Activated T-cell treated with anti-CD3 and anti-CD28 coated beads, Interleukin-2, amount 50 U/mL, for 72 hours (primary cell): ENCODE data around the gene CD38. TPM values are rescaled to one million over a fixed set of nuclear protein-coding genes. Genes with fewer than 3 reads are reported as not detected.
"Not testable (repeated sequence)": the region's sequence is repeated elsewhere in the genome, so short reads cannot be mapped to it uniquely, and the experiment has no call there.

Experiments
- ATAC-seq, 2 donors: fragments of 150-1000 bp; cut with Tn5 transposase; replicated peaks in 1 of 2; 2 replicates each; pipeline ENCODE4 v1.10.0; 2021; ENCODE audit warnings: moderate library complexity in 2 of 2, mild to moderate bottlenecking in 1 of 2
- DNase-seq, 2 donors: peaks; one replicate each; pipeline ENCODE4 v3.0.0; 2021 to 2022; ENCODE audit warnings: mixed read lengths in 1 of 2
- H3K27ac Mint-ChIP-seq: one replicate; pipeline ENCODE4 v1.8.0; 2022; ENCODE audit warnings: mild to moderate bottlenecking, moderate library complexity, mixed read lengths
- H3K27me3 Mint-ChIP-seq: one replicate; pipeline ENCODE4 v1.8.0; 2022; ENCODE audit warnings: low read depth, mixed read lengths
- H3K36me3 Mint-ChIP-seq, 2 donors: one replicate each; pipeline ENCODE4 v1.8.0; 2022; ENCODE audit warnings: mixed read lengths in 2 of 2, mild to moderate bottlenecking in 1 of 2; ENCODE audit not compliant: insufficient read depth in 2 of 2
- H3K4me1 Mint-ChIP-seq: one replicate; pipeline ENCODE4 v1.8.0; 2022; ENCODE audit warnings: low read depth, mixed read lengths
- H3K4me3 Mint-ChIP-seq, 2 donors: one replicate each; pipeline ENCODE4 v1.8.0; 2022; ENCODE audit warnings: mild to moderate bottlenecking in 2 of 2, mixed read lengths in 2 of 2, moderate library complexity in 2 of 2
- H3K9me3 Mint-ChIP-seq, 2 donors: one replicate each; pipeline ENCODE4 v1.8.0; 2022; ENCODE audit warnings: mixed read lengths in 2 of 2
- total RNA-seq, 2 donors: library from RNA; stranded (reverse); gene quantifications; one replicate each; pipeline ENCODE4 v1.2.3, GENCODE V29; 2022

CD38 gene
- total RNA-seq, 2 donors from 2014 or later, result 60.2 to 62.9 TPM

GRCh38 chr4:15793506-15794363 is 15.6 kb downstream of the CD38 start:
- peak in 1 of 2 donors; percentile 9 for ATAC-seq
- H3K4me1 Mint-ChIP-seq, result peaks cover 52% of the 10 kb centered on the region
- H3K4me3 Mint-ChIP-seq, result peak overlapping the region; percentile 32 to 39

GRCh38 chr4:15794426-15794825 is 16.3 kb downstream of the CD38 start:
- DNase-seq (no peak), ATAC-seq (no peak)
- Mint-ChIP-seq H3K36me3 (peaks cover 0 to 6% of the 10 kb centered on the region in 2 donors), H3K27ac (no peak overlapping the region), H3K27me3 (no peaks in the 10 kb centered on the region), H3K4me1 (peaks cover 50% of the 10 kb centered on the region), H3K4me3 (peak overlapping the region; percentile 32 to 39), H3K9me3 (no peaks in the 10 kb centered on the region)

More at GRCh38 chr4:15793506-15794363, 15.6 kb downstream of the CD38 start:
- no peaks in the 10 kb centered on the region for H3K27me3 Mint-ChIP-seq
- H3K9me3 Mint-ChIP-seq, result no peaks in the 10 kb centered on the region
- H3K36me3 Mint-ChIP-seq, result peaks cover 0 to 8% of the 10 kb centered on the region in 2 donors
- DNase-seq, result no peak
- H3K27ac Mint-ChIP-seq, result no peak overlapping the region

DNA sequence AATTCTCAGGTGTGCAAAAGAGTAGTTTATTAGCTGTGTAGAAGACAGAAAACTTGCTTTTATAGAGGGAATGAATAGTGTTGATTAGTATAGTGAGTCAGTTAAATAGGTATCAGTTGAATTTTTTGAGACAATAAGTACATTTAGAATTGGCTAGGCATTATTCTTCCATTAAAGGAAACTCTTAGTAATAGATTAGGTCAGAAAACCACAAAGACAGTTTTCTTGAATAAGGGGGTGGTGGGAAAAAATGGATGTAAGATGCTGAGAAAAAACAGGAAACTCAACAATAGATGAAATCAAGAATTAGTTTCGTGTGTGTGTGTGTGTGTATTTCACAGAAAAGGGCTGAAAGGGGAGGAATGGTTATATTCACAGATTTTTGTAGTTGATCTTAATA is 16.8 kb downstream of the CD38 start:
- H3K9me3 Mint-ChIP-seq, result no peaks in the 10 kb centered on the region
- H3K27me3 Mint-ChIP-seq, result no peaks in the 10 kb centered on the region
- peaks cover 0 to 6% of the 10 kb centered on the region in 2 donors for H3K36me3 Mint-ChIP-seq
- DNase-seq (no peak), ATAC-seq (peak; percentile 59 to 62)
- peaks cover 51% of the 10 kb centered on the region for H3K4me1 Mint-ChIP-seq
- H3K27ac Mint-ChIP-seq, result peak overlapping the region; percentile 94
- peak overlapping the region; percentile 52 to 57 for H3K4me3 Mint-ChIP-seq

GRCh38 chr4:15797320-15797719 is 19.2 kb downstream of the CD38 start:
- no peaks in the 10 kb centered on the region for H3K9me3 Mint-ChIP-seq
- no peak overlapping the region for H3K4me3 Mint-ChIP-seq
- no peak for DNase-seq
- H3K4me1 Mint-ChIP-seq, result peaks cover 53% of the 10 kb centered on the region
- H3K36me3 Mint-ChIP-seq, result peaks cover 0 to 11% of the 10 kb centered on the region in 2 donors
- ATAC-seq, result no peak
- H3K27me3 Mint-ChIP-seq, result no peaks in the 10 kb centered on the region
- H3K27ac Mint-ChIP-seq, result no peak overlapping the region

DNA sequence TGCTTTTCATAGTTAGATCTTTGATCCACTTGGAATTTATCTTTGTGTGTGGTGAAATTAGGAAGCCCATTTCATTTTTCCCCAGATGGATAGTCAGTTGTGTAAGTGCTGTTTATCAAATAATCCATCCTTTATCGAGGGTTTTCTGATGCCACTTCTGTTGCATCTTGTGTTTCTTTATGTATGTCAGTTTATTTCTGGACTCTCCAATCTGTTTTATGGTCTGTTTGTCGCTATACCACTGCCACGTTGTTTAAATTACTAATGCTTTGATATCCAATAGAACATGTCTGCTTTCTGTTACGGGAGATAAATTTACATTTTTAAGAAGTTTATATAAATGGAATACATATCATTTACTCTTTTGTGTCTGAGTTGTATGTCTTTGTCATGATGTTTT is 21.0 kb downstream of the CD38 start:
- Mint-ChIP-seq H3K27ac (no peak overlapping the region), H3K4me1 (peaks cover 40% of the 10 kb centered on the region), H3K36me3 (peaks cover 0 to 4% of the 10 kb centered on the region in 2 donors), H3K9me3 (no peaks in the 10 kb centered on the region), H3K27me3 (no peaks in the 10 kb centered on the region), H3K4me3 (no peak overlapping the region)
- DNase-seq (no peak), ATAC-seq (no peak)

DNA sequence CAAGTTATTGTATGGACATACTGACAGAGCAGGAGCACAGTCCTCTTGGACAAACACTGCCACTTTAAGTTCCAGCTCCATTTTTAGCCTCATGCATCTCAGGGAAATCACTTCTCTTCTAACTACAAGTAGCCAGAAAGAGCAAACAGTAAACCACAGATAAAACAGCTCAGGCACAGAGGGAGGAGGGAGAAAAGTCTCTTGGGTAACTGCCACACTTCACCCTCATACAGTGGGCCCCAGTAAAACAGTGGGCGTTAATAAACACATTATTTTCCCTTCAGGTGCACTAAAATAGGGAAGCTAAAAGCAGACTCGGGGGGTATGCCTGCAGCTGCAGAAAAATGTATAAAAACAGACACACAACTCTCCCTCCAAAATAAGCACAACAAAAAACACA is 21.6 kb downstream of the CD38 start:
- Mint-ChIP-seq H3K9me3 (no peaks in the 10 kb centered on the region), H3K4me3 (no peak overlapping the region), H3K4me1 (peaks cover 34% of the 10 kb centered on the region), H3K27me3 (no peaks in the 10 kb centered on the region), H3K27ac (no peak overlapping the region), H3K36me3 (peaks cover 0 to 4% of the 10 kb centered on the region in 2 donors)
- DNase-seq, result no peak
- no peak for ATAC-seq

DNA sequence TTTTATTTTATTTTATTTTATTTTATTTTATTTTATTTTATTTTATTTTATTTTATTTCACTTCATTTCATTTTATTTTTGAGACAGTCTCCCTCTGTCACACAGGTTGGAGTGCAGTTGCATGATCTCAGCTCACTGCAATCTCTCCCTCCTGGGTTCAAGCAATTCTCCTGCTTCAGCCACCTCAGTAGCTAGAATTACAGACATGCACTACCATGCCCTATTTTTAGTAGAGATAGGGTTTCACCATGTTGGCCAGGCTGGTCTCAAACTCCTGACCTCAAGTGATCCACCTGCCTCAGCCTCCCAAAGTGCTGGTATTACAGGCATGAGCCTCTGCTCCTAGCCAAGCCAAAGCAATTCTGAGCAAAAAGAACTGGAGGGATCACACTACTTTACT is 24.4 kb downstream of the CD38 start:
- not testable (repeated sequence) for H3K27ac Mint-ChIP-seq, H3K4me3 Mint-ChIP-seq, DNase-seq, H3K36me3 Mint-ChIP-seq, H3K27me3 Mint-ChIP-seq, ATAC-seq, H3K9me3 Mint-ChIP-seq
- H3K4me1 Mint-ChIP-seq, result peaks cover 25% of the 10 kb centered on the region

- no peak overlapping the region for H3K4me3 Mint-ChIP-seq
- no peaks in the 10 kb centered on the region for H3K9me3 Mint-ChIP-seq
- H3K27ac Mint-ChIP-seq, result no peak overlapping the region
- no peaks in the 10 kb centered on the region for H3K27me3 Mint-ChIP-seq
- DNase-seq (peak; percentile 31 to 39), ATAC-seq (peak in 1 of 2 donors; percentile 66)
- peaks cover 25% of the 10 kb centered on the region for H3K4me1 Mint-ChIP-seq
- peaks cover 0 to under 1% of the 10 kb centered on the region in 2 donors for H3K36me3 Mint-ChIP-seq
Measured at GRCh38 chr4:15805583-15806517, 27.7 kb downstream of the CD38 start.

- ATAC-seq (no peak), DNase-seq (no peak)
- H3K27ac Mint-ChIP-seq, result no peak overlapping the region
- H3K4me3 Mint-ChIP-seq, result peak overlapping the region; percentile 4 to 54
- no peaks in the 10 kb centered on the region for H3K27me3 Mint-ChIP-seq
- peaks cover 24% of the 10 kb centered on the region for H3K4me1 Mint-ChIP-seq
- no peaks in the 10 kb centered on the region for H3K9me3 Mint-ChIP-seq
- H3K36me3 Mint-ChIP-seq, result no peaks in the 10 kb centered on the region
Measured at GRCh38 chr4:15809058-15809457, 30.9 kb downstream of the CD38 start.

GRCh38 chr4:15809466-15809865 is 31.3 kb downstream of the CD38 start:
- no peak overlapping the region for H3K27ac Mint-ChIP-seq
- no peak overlapping the region for H3K4me3 Mint-ChIP-seq
- no peaks in the 10 kb centered on the region for H3K27me3 Mint-ChIP-seq
- peaks cover 28% of the 10 kb centered on the region for H3K4me1 Mint-ChIP-seq
- no peaks in the 10 kb centered on the region for H3K36me3 Mint-ChIP-seq
- ATAC-seq, result no peak
- no peaks in the 10 kb centered on the region for H3K9me3 Mint-ChIP-seq
- DNase-seq, result no peak

- peaks cover 19% of the 10 kb centered on the region for H3K4me1 Mint-ChIP-seq
- no peaks in the 10 kb centered on the region for H3K9me3 Mint-ChIP-seq
- DNase-seq (no peak), ATAC-seq (no peak)
- no peak overlapping the region for H3K27ac Mint-ChIP-seq
- peaks cover 0 to 1% of the 10 kb centered on the region in 2 donors for H3K36me3 Mint-ChIP-seq
- no peaks in the 10 kb centered on the region for H3K27me3 Mint-ChIP-seq
- H3K4me3 Mint-ChIP-seq, result no peak overlapping the region
Measured at GRCh38 chr4:15811703-15812337, 33.7 kb downstream of the CD38 start.

- H3K36me3 Mint-ChIP-seq, result peaks cover 2 to 8% of the 10 kb centered on the region in 2 donors
- no peak for DNase-seq
- H3K27ac Mint-ChIP-seq, result no peak overlapping the region
- no peak for ATAC-seq
- H3K27me3 Mint-ChIP-seq, result no peaks in the 10 kb centered on the region
- H3K4me3 Mint-ChIP-seq, result no peak overlapping the region
- H3K9me3 Mint-ChIP-seq, result peaks cover 3% of the 10 kb centered on the region in 2 donors
- H3K4me1 Mint-ChIP-seq, result peaks cover 14% of the 10 kb centered on the region
Measured at GRCh38 chr4:15832523-15833451, 54.7 kb downstream of the CD38 start.
